Psoas muscle (tissue), 8 donors: Measurements from ENCODE around the gene CDKN1A. TPM values are rescaled to one million over a fixed set of nuclear protein-coding genes. Genes with fewer than 3 reads are reported as not detected.

ENCODE experiments used
- ATAC-seq, 4 donors: fragments of 200-7000 bp; cut with Tn5 transposase; one replicate each; pipeline ENCODE4 v1.9.1; 2020; ENCODE audit warnings: moderate library complexity in 3 of 4, mild to moderate bottlenecking in 2 of 4
- DNase-seq, 2 donors: peaks; one replicate each; pipeline ENCODE4 v3.0.0-alpha.2; 2020
- H3K27ac ChIP-seq: fragments of 200-600 bp; one replicate; pipeline ENCODE4 v1.8.0; 2022
- H3K27me3 ChIP-seq, 3 donors: fragments of 200-600 bp in 1 of 3; one replicate each; pipeline versions ENCODE4 v1.6.1 to v1.8.0; 2013 to 2022; ENCODE audit warnings: low read length in 2 of 3, mild to moderate bottlenecking in 2 of 3, moderate library complexity in 1 of 3; ENCODE audit not compliant: insufficient read depth in 3 of 3
- H3K36me3 ChIP-seq, 2 donors: fragments of 200-600 bp in 1 of 2; one replicate each; pipeline versions ENCODE4 v1.6.1 to v1.8.0; 2013 to 2022; ENCODE audit warnings: low read depth in 1 of 2, mild to moderate bottlenecking in 1 of 2, moderate library complexity in 1 of 2; ENCODE audit not compliant: insufficient read depth in 1 of 2
- H3K4me1 ChIP-seq: fragments of 200-600 bp; one replicate; pipeline ENCODE4 v1.8.0; 2022
- H3K4me3 ChIP-seq: fragments of 200-600 bp; one replicate; pipeline ENCODE4 v1.8.0; 2022; ENCODE audit warnings: mild to moderate bottlenecking
- H3K9me3 ChIP-seq: fragments of 200-600 bp; one replicate; pipeline ENCODE4 v1.8.0; 2022
- WGBS, 3 donors: extraction: QIAGEN DNeasy Blood & Tissue Kit; methylation state at CpG; one replicate each; pipeline versions ENCODE4 v1.1.6 to v1.1.7; 2013; 5-methylcytosine and 5-hydroxymethylcytosine counted together
- intact Hi-C, 2 donors: fragments of 100-400 bp; cut with DNase I; formaldehyde crosslinking; loops; one replicate each; pipeline versions ENCODE4 v1.11.0 to v1.14.2; 2022
- long read RNA-seq, 2 donors: library from polyadenylated mRNA; unstranded; transcript quantifications; one replicate each; pipeline ENCODE4 v2.0.0, GENCODE V29; 2021
- polyA plus RNA-seq, 3 donors: library from polyadenylated mRNA; stranded (reverse); fragments of 200-250 nt; gene quantifications; one replicate each; pipeline ENCODE4 v1.2.3, GENCODE V29; 2013
- total RNA-seq, 4 donors: library from RNA; stranded (reverse); fragmentation: NEBNext Ultra II Directional in 2 of 4; extraction: Animal tissue kit (Norgen Biotek cat#: 25700) in 2 of 4; gene quantifications; one replicate each; pipeline versions ENCODE4 v1.2.1 to v1.2.4, GENCODE V29; 2021 to 2023
- TF ChIP-seq, protein P1 (sequence below): fragments of 200-600 bp; IDR thresholded peaks from one replicate; pipeline ENCODE4 v1.8.0; 2022; ENCODE audit warnings: antibody characterized with exemption
- donor health status: healthy with polysubstance abuse.
- donor health status: DM: no; HTN: no; CAD: no; lungs with moderate emphysema.
- donor health status: Bipolar disorder and iron deficiency.
- donor health status: healthy.
- donor health status: DM: yes; HTN: yes; CAD: no.
- donor health status: DM: no; HTN: no; CAD: no.
- donor health status: DM: no; HTN: no; CAD: no.
- donor health status: DM: yes; HTN: yes; CAD: no.

Gene CDKN1A
- 100 to 1,000 TPM in 3 of 4 donors, 10 to 100 TPM in 1; 39.2 to 666 (median 157) TPM for total RNA-seq
- polyA plus RNA-seq: 100 to 1,000 TPM; 130 to 415 (median 273) TPM
- long read RNA-seq, donor 1, transcript CDKN1A-201 (3 exons, 2,180 nt): major isoform, 446 of 637 reads
- long read RNA-seq, donor 1, transcript CDKN1A-203 (3 exons, 2,267 nt): minor isoform, 17 of 637 reads
- long read RNA-seq, donor 1, partial matches to known transcripts: 159 of 637 reads
- long read RNA-seq, donor 1, other reads (novel, unspliced or antisense): 13 of 637 reads
- long read RNA-seq, donor 2, transcript CDKN1A-203 (3 exons, 2,267 nt): minor isoform, 19 of 401 reads
- long read RNA-seq, donor 2, transcript CDKN1A-201 (3 exons, 2,180 nt): major isoform, 304 of 401 reads
- long read RNA-seq, donor 2, partial matches to known transcripts: 65 of 401 reads
- long read RNA-seq, donor 2, other reads (novel, unspliced or antisense): 13 of 401 reads

DNA sequence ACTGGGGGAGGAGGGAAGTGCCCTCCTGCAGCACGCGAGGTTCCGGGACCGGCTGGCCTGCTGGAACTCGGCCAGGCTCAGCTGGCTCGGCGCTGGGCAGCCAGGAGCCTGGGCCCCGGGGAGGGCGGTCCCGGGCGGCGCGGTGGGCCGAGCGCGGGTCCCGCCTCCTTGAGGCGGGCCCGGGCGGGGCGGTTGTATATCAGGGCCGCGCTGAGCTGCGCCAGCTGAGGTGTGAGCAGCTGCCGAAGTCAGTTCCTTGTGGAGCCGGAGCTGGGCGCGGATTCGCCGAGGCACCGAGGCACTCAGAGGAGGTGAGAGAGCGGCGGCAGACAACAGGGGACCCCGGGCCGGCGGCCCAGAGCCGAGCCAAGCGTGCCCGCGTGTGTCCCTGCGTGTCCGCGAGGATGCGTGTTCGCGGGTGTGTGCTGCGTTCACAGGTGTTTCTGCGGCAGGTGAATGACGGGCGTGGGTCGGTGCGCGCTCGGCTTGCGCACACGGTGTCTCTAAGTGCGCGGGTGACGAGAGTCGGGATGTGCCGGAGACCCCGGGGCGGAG lies at the start of gene CDKN1A:
TSS of gene CDKN1A (plus strand) at position 227 of the 555 bp plus-strand sequence. CDS start 5,388 bp downstream, outside the sequence.
- peaks cover 38% of the 10 kb centered on the region for H3K4me1 ChIP-seq
- no peaks in the 10 kb centered on the region for H3K9me3 ChIP-seq
- ATAC-seq: peak; percentile 72 to 80 (median 76)
- peaks cover 0 to 19% of the 10 kb centered on the region in 2 donors for H3K36me3 ChIP-seq
- peak; percentile 93 to 96 for DNase-seq
- H3K4me3 ChIP-seq: peak within 1 kb of the TSS; percentile 91
- intact Hi-C loops: loop anchor here in 1 of 2 donors (2.0 kb wide), 1 partner anchor 54 kb away; no protein-coding TSS in a partner anchor
- H3K27ac ChIP-seq: peak within 1 kb of the TSS; percentile 99
- H3K27me3 ChIP-seq: no peaks in the 10 kb centered on the region
- TF ChIP-seq, protein P1, sequence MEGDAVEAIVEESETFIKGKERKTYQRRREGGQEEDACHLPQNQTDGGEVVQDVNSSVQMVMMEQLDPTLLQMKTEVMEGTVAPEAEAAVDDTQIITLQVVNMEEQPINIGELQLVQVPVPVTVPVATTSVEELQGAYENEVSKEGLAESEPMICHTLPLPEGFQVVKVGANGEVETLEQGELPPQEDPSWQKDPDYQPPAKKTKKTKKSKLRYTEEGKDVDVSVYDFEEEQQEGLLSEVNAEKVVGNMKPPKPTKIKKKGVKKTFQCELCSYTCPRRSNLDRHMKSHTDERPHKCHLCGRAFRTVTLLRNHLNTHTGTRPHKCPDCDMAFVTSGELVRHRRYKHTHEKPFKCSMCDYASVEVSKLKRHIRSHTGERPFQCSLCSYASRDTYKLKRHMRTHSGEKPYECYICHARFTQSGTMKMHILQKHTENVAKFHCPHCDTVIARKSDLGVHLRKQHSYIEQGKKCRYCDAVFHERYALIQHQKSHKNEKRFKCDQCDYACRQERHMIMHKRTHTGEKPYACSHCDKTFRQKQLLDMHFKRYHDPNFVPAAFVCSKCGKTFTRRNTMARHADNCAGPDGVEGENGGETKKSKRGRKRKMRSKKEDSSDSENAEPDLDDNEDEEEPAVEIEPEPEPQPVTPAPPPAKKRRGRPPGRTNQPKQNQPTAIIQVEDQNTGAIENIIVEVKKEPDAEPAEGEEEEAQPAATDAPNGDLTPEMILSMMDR: no peak
- 0% methylated on average over 48 to 63 of the region's 63 CpGs for whole genome bisulfite sequencing, 3 donors

DNA sequence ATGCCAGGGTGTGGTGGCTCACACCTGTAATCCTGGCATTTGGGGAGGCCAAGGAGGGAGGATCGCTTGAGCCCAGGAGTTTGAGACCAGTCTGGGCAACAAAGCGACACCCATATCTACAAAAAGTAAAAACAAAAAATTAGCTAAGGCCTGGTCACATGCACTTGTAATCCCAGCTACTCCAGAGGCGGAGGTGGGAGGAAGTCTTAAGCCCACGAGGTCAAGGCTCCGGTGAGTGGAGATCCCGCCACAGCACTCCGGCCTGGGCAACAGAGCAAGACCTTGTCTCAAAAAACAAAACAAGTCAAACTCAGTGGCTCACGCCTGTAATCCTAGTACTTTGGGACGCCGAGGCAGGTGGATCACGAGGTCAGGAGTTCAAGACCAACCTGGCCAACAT lies 48.7 kb upstream of the CDKN1A start:
- intact Hi-C loops: no loop called here
- no peak for ATAC-seq
- Histone ChIP-seq H3K4me1 (peaks cover 14% of the 10 kb centered on the region), H3K4me3 (no peak overlapping the region), H3K36me3 (no peaks in the 10 kb centered on the region), H3K27me3 (no peaks in the 10 kb centered on the region), H3K27ac (peak overlapping the region; percentile 36), H3K9me3 (no peaks in the 10 kb centered on the region)
- WGBS, 3 donors: 81 to 89% (median 81%) methylated on average over 11 of the region's 11 CpGs
- TF ChIP-seq, protein P1: no peak
- no peak for DNase-seq

DNA sequence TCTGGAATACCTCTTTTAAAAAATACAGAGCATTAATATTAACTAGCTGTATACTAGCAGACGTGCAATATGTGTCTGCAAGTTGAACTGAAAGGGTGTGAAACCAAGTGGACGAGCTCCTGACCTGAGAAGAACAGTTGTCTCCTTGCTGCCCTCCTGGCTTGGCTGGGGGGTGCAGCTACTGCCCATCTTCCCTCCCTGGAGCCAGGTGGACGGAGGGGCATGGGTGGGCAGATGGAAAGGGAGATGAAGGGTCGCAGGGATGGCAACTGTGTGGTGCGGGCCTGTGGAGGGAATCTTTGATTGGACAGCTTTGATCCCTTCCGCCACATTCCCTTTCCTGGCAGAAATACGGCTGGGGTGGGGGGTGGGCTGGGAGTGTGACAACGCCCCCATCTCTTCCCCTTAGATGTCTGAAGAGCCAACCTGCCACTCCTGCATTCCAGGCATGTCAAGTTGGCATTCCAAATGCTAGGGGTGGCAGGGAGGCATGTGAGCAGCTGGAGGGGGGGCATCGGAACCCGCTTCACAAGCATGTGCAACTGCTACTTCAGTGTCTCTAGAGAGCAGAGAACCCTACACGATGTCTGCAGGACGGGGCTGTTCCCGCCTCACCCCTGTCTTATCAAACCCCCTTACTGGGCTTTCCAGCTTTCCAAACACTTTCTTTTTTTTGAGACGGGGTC lies 47.0 kb upstream of the CDKN1A start:
- no peaks in the 10 kb centered on the region for H3K27me3 ChIP-seq
- no peak for DNase-seq
- 65 to 78% (median 75%) methylated on average over 13 to 14 of the region's 14 CpGs for WGBS, 3 donors
- H3K27ac ChIP-seq: no peak overlapping the region
- TF ChIP-seq, protein P1: no peak
- H3K4me1 ChIP-seq: peaks cover 14% of the 10 kb centered on the region
- no peak for ATAC-seq
- intact Hi-C loops: no loop called here
- H3K36me3 ChIP-seq: no peaks in the 10 kb centered on the region
- H3K9me3 ChIP-seq: no peaks in the 10 kb centered on the region
- H3K4me3 ChIP-seq: no peak overlapping the region

DNA sequence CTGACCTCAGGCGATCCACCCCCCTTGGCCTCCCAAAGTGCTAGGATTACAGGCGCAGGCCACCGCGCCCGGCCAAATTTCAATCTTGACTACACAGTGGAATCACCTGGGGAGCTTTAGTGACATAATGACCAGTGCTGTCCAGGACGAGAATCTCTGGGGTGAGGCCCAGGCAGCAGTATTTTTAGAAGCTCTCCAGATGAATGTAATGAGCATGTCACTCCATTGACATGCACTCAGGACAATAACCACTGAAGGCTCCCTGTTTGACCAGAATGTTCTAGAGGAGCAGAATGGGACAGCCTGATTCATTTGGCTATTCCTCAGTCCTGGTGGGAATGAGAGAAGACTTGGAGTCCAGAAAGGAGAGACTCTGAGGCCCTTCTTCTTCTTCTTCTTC lies 45.1 kb upstream of the CDKN1A start:
- peak overlapping the region; percentile 30 for H3K27ac ChIP-seq
- H3K9me3 ChIP-seq: no peaks in the 10 kb centered on the region
- 60 to 63% (median 63%) methylated on average over 6 of the region's 6 CpGs for WGBS, 3 donors
- intact Hi-C loops: no loop called here
- H3K4me3 ChIP-seq: no peak overlapping the region
- no peaks in the 10 kb centered on the region for H3K27me3 ChIP-seq
- no peaks in the 10 kb centered on the region for H3K36me3 ChIP-seq
- ATAC-seq: peak; percentile 82 to 94 (median 84)
- no peak for DNase-seq
- TF ChIP-seq, protein P1: no peak
- peaks cover 6% of the 10 kb centered on the region for H3K4me1 ChIP-seq
